Hepatic stellate cell (primary cell): ENCODE measurements around the gene C14orf132.

Source experiments
- DNase-seq: peaks from one replicate; pipeline ENCODE4 v3.0.0; 2011; ENCODE audit warnings: low spot score

C14orf132 gene

DNA sequence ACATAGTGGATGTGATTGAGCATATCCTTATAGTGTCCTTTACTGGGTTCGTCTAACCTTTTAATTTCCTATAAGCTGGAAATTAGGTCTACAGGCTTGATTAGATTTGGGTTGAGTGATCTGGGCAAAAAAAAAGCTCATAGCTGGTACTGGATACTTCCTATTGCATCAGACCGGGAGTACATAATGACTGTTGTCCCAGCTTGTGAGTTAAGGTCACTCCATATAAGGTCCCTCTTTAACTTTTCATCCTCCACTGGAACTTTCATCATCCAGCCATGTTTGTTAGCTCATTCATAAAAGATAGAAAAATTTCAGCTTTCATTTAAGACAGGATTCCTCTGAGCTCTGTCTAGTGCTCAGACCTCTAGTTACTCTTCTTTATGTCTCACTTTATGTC lies 80.8 kb downstream of the C14orf132 start:
- no peak for DNase-seq

DNA sequence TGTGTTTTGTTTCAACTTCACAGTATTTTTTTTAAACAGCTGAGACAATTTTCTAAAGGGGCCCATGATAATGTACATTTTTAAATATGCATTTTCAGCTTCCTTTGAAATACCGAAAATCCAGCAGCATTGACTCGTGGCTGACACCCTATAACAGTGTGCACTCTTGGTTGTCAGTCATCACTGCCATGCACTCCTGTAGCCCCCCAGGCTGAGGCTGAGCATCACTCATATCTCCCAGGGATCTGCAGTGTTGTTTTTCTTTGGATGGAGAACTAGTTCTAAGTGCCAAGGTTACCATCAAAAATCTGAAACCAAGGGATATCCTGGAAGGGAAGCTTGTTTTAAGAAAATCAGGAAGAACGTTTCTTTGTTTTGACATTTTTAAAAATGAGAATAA lies 81.2 kb downstream of the C14orf132 start:
- DNase-seq = no peak

DNA sequence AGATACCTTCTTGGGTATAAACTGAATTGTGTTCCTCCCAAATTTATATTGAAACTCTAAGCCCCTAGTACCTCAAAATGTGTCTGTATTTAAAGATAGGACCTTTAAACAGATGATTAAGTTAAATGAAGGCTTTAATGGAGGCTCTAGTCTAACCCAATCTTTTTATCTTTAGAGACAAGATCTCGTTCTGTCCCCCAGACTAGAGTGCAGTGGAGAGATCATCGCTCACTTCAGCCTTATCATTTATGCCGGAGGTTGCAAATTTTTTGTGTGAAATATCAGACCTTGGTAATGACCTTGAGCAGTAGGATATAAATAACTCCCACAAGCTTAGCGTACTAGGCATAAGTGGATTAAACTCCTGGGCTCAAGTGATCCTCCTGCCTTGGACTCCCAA lies 81.8 kb downstream of the C14orf132 start:
- DNase-seq = no peak

DNA sequence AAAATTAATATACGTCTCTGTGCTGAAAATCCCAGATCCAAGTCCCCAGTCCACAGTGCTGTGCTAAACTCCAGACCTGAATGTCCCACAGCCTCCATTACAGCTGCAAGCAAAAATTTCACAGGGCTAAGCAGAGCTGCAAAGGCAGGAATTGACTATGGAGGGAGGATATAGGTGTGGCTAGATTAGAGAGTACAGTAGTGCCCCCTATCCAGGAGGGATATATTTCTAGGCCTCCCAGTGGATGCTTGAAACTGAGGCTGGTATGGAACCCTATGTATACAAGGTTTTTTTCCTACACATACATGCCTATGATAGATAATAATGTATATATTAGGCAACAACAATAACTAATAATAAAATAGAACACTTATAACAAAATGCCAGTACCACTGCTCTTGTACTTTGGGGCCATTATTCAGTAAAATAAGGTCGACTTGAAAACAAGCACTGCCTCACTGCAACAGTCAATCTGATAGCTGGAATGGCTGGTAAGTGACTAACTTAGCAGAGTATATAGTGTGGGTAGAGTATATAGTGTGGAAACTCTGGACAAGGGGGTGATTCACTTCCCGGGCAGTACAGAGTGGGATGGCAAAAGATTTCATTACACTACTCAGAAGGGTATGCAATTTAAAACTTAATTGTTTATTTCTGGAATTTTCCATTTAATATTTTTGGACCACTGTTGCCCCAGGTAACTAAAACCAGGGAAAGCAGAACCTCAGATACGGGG lies 82.7 kb downstream of the C14orf132 start:
- peak; percentile 53 for DNase-seq

DNA sequence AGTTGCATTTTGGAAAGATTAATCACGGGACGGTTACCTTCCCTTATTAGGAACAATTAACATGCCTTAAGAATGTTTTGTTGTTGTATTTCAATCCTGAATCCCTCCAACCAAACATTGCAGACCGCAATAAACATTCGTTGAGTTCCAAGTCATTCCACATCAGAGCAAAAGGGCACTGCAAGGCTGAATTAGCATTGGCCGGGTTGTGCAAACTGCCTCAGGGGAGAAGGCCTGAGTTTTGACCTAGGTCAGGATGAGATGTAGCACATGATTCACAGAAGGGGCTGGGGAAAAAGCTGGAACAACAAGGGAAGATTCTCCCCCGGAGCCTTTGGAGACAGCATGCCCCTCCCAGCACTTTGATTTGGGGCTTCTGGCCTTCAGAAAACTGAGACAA lies 83.3 kb downstream of the C14orf132 start:
- DNase-seq = no peak

DNA sequence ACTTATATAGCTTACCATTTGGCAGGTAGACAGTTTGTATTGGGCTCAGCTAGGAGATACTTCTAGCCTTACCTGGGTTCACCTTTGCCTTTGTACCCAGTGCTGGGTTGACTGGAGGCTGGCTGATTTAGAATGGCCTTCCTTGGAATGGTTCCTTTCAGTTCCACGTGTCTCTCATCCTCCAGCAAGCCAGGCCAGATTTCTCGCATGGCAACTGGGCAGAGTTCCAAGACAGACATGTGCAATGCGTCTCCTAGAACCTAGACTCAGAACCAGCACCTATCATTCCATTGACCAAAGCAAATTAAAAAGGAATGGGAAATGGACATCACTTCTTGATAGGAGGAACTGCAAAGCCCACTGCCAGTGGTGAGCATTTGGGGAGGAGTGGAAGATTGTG lies 86.4 kb downstream of the C14orf132 start:
- no peak for DNase-seq

DNA sequence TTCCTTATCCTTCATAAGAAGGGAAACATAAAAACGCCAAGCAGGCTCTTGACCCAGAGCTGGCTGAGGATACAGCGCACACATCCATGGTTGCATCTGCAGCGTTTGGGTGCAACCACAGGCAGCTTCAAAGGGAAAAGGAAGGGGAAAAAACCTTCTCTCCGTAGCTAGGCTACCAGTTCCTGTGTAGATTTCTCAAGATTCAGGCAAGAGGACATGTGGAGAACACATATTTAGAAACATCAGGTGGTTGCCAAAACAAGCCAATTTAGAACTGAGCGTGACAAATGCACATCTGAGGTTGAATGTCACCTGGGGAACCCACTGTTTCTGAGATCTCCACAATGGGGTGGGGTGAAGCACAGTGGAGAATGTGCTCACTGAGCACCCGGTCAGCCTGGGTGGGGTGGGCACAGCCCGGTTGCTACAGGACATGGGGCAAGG lies 87.2 kb downstream of the C14orf132 start:
- DNase-seq = no peak

DNA sequence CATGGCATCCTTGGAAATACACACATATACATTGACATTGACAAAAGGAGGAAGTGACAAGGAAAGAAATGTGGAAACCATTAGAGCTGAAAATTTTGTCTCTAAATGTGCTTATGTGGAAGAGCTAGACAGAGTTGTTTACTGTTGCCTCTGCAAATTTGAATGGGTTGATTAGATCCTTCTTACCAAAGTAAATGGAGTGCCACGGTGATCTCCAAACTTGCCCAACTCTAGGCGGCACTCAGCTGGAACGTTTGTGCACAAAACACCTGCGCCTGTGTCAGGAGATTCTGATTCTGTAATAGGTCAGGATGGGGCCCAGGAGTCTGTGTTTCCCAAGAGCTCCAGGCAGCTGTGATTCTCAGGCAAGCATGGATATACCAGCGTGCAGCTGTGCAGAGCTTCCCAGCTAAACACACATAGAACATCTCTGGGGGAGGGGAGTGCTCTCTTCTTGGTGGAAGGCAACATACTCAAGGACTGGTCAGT lies 87.7 kb downstream of the C14orf132 start:
- no peak for DNase-seq

DNA sequence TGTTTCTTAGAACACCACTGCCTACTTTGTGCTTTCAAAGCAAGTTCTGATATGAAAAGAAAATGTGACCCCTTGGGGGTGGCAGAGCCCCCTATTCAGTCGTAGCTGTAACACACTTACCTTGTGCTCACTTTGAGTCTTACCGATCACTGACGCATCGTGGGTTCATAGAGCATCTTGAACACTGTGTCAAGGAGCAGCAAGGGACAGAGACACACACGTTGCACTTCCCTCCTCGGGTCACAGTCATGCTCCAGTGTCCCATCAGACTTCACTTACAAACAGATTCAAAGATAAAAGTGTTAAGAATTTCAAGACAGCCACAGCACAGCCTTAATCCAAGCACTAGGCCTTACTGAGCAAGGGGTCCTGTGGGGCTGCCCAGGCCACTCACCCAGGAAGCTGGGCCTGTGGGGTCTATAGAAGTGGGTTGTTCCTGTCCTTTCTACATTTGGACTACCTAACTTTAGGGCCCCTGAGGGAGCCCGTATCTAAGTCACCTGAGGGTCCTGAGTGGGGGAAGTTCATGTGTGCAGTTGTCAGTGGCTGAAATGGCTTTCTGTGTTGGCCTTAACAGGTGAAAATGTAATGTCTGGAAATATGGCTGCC lies 90.1 kb downstream of the C14orf132 start:
- DNase-seq = no peak

DNA sequence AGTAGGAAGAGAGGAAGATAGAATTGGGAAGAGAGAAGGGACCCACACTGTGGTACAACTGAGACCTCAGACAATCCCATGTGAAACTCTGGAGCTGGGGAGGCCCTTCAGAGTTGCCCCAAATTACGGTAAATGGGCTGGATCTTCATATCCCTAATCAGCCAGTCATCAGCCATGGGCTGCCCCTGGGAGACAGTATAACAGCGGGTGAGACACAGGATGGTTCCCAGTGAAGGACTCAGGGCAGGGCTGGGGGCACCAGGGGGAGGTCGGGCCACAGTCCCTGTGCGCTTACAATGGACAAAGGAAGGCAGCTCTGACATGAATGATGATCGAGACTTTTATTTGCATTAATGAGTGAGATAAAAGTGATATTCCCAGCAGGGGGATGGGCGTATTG lies 91.2 kb downstream of the C14orf132 start:
- no peak for DNase-seq

DNA sequence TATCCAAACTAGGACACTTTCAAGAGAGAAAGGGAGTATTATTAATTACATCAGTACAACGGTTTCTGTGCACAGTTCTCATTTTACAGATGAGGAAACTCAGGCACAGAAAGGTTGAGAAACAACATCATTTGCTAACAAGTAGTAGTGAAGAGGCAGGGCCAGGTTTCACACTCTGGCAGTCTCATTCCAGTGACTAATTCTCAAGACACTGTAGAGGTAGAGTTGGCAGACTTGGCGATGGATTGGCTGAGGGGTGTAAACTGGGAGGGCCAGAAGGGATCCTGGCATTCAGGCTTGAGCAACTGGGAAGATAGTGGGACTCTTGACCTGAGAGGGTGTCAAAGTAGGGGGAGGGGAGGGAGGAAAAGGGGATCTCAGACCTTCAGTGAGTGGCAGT lies 91.7 kb downstream of the C14orf132 start:
- no peak for DNase-seq

DNA sequence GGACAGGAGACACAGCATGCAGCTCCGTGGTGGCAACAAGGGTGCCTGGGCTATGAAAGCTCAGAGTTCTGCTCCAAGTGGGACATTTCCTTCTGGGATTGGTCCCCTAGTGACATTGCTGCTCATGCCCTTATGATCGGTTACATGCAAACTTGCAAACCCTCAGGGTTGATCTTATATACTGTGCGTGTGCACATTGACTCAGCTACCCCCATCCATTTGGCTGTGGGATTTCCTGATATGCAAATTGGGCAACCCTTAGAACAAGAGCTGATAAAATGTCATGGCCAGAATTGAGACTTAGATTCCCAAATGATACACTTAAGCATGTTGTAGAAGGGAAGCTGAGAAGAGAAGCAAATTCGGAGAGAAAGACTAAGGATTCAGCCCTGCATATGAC lies 92.7 kb downstream of the C14orf132 start:
- DNase-seq = no peak

DNA sequence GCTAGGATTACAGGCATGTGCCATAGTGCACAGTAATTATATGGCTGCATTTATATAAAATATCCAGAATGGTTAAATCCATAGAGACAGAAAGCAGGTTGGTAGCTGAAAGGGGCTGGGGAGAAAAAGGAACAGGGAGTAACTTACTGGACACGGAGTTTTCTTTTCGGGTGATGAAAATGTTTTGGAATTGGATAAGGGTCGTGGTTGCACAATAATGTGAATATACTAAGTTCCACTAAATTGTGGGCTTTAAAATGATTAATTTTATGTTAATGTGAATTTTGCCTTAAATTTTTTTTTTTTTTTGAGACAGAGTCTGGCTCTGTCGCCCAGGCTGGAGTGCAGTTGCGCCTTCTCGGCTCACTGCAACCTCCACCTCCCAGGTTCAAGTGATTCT lies 95.3 kb downstream of the C14orf132 start:
- no peak for DNase-seq

DNA sequence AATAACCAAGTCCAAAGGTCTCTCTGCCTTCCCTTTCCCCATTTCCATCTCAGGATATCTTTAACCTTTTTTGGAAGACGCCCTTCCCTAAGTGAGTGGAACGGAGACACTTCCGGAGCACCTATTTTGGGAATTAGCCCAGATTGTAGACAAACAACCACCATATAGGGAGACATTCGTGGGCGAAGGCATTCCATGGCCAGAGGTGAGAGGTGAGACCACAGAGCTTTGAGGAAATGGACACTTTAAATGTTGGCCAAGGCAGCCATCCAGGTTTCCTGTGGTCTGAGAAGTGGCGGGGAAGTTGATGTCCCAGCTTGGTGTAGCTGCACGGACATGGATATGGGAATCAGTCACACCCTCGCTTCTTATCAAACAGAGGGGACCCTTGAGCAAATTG lies 96.1 kb downstream of the C14orf132 start:
- no peak for DNase-seq

DNA sequence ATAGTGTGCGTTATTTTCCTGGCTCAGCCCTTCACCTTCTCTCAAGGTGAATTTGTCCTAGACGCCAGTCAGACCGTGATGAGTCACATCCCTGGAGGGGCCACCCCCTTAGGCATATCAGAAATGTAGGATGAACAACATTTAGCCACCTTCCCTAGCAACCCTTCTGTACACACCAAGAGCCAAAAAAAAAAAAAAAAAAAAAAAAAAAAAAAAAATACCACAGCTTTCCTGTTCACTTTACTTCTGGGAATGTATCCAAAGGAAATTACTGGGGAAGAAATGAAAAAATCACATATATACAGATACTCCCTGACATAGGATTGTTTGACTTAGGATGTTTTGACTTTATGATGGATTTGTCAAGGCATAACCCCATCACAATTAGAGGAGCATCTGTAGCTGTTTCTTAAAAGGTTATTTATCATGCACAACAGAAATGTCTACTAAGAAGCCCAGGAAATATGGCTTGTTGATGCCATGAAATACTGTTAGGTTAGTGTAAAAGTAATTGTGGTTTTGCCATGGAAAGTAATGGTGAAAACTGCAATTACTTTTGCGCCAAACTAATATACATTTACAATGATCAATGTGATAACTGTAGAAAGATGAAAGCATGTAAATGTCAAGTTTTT lies 97.3 kb downstream of the C14orf132 start:
- DNase-seq = peak; percentile 47

DNA sequence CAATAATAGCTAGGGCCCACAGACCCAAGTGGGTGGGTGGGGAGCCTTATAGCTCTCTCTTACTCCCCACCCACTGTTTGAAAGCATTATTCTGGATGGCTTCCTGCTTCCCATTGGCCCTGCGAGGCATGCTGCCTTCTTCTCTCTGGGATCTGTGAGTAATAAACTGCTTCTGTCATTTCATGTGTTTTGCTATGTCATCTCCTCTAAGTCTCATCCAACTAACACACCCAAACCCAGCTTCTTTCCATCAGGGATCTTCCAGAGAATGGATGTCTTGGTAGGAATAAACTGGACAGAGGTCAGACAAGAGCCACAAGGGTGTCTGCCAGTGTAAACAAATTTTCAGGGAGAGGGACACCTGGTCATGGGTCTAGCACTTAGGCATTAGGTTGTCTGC lies 99.1 kb downstream of the C14orf132 start:
- DNase-seq = no peak

DNA sequence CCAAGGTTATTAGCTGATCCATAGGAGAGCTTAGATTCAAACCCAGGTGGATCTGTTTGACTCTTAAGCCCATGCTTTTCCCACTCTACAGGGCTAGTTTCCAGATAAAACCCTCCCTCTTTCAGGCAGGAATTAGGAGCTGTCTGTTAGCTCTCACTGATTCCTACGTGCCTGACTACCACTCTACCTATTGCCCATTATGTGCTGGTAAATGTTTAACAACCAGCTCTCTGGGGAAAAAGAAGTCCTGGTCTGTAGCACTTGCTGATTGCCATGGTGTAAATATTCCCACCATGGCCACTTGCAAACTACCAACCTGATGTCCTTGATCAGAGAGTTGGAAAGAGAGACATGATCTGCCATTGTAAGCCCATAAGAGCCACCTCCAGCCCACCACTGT lies 100.0 kb downstream of the C14orf132 start:
- DNase-seq = no peak

DNA sequence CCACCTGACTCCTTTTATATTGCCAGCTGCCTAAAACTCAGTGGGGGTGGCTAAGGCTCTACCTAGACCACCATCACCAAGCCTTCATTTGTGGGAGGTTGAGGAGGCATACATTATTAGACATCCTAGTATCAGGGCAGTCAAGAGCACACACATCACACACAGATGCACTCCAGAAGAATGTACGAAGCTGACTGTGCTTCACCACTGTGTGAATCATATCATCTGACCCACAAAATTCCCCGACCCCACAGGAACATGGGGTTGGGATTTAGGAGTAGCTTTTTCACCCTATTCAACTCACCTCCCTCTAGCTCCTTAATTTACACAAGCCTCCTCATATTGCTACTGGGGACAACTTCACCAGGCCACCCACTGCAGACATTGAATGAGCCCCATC lies 100.7 kb downstream of the C14orf132 start:
- DNase-seq = peak; percentile 50

DNA sequence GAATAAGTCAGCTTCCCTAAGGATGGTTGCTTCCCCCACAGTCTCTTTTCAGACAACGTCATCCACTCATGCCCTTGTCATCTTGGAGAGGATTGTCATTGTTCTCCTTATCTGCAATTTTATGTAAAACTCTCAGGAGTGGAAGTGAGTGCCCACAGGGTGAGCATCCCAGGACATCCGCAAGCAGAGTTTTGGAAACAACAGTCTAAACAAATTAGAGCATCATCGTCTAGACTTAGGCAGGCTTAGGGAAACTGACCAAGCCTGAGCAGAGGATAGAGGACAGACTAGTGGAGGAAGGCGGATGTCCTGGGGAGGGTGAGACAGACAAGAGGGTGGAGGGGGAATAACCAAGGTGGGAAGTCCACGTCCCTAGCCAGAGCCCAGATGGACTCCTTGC lies 101.8 kb downstream of the C14orf132 start:
- no peak for DNase-seq
